Transverse colon (tissue), 4 donors: ENCODE measurements around the gene TRPM2. TPM values are rescaled to one million over a fixed set of nuclear protein-coding genes. Genes with fewer than 3 reads are reported as not detected.
"Not testable (repeated sequence)": the region's sequence is repeated elsewhere in the genome, so short reads cannot be mapped to it uniquely, and the experiment has no call there.

ENCODE experiments used
- DNase-seq: peaks from one replicate; pipeline ENCODE4 v3.0.0-alpha.2; 2019
- H3K27ac ChIP-seq, 4 donors: fragments of 200-600 bp; sonication (generic); 2 replicates each; pipeline ENCODE4 v1.5.1; 2016 to 2018; ENCODE audit warnings: inconsistent platforms in 4 of 4
- H3K27me3 ChIP-seq: fragments of 200-600 bp; sonication (generic); 2 replicates; pipeline ENCODE4 v1.5.1; 2017; ENCODE audit warnings: inconsistent platforms
- H3K36me3 ChIP-seq, 4 donors: fragments of 200-600 bp; sonication (generic); 2 replicates each; pipeline ENCODE4 v1.5.1; 2017 to 2019; ENCODE audit warnings: inconsistent platforms in 4 of 4
- H3K4me1 ChIP-seq, 4 donors: fragments of 200-600 bp; sonication (generic); 2 replicates each; pipeline ENCODE4 v1.5.1; 2017 to 2020; ENCODE audit warnings: inconsistent platforms in 4 of 4
- H3K4me3 ChIP-seq, 4 donors: fragments of 200-600 bp; sonication (generic); 1 replicate in 1 of 4; 2 replicates in 3 of 4; pipeline versions ENCODE4 v1.5.1 to v1.6.1; 2017 to 2019; ENCODE audit warnings: inconsistent platforms in 4 of 4
- H3K9me3 ChIP-seq, 2 donors: fragments of 200-600 bp; sonication (generic); 2 replicates each; pipeline ENCODE4 v1.5.1; 2017 to 2019; ENCODE audit warnings: inconsistent platforms in 2 of 2
- CTCF ChIP-seq, 5 experiments: fragments of 200-600 bp in 3 of 5; fragments of 450-650 bp in 2 of 5; sonication (generic) in 3 of 5; IDR thresholded peaks; 1 replicate in 2 of 5; 2 replicates in 3 of 5; pipeline ENCODE4 v1.5.1; 2016 to 2017; ENCODE audit warnings: antibody characterized with exemption in 5 of 5, inconsistent platforms in 3 of 5, mild to moderate bottlenecking in 2 of 5, moderate library complexity in 1 of 5
- EP300 ChIP-seq: sonication (generic); formaldehyde crosslinking; IDR thresholded peaks from one replicate; pipeline ENCODE4 v1.6.1; 2017; ENCODE audit warnings: antibody characterized with exemption, low read depth
- POLR2A ChIP-seq: fragments of 450-650 bp; IDR thresholded peaks from one replicate; pipeline ENCODE4 v1.6.1; 2016; ENCODE audit warnings: antibody characterized with exemption, mild to moderate bottlenecking, moderate library complexity
- POLR2AphosphoS5 ChIP-seq, 3 donors: sonication (generic); formaldehyde crosslinking; IDR thresholded peaks; one replicate each; pipeline ENCODE4 v1.6.1; 2016; ENCODE audit warnings: antibody characterized with exemption in 3 of 3
- WGBS, 2 donors: methylation state at CpG; one replicate each; pipeline ENCODE4 v1.1.5; 2018; ENCODE audit warnings: low coverage in 1 of 2; 5-methylcytosine and 5-hydroxymethylcytosine counted together
- in situ Hi-C, 4 donors: fragments of 200-750 bp; cut with MboI; loops; one replicate each; pipeline versions ENCODE4 v1.15.0 to v1.15.1; 2017; ENCODE audit warnings: low sequenced_read_pairs in 3 of 4, low pct_ligation_motif_present in 1 of 4, low pct_unique_long_range_greater_than_20kb in 1 of 4
- intact Hi-C: fragments of 100-400 bp; cut with DNase I; formaldehyde crosslinking; loops from one replicate; pipeline ENCODE4 v1.15.1; 2023; ENCODE audit warnings: low total_unique reads
- total RNA-seq, 4 donors: library from RNA; depleted of rRNA; stranded (reverse); fragments of >200 nt; gene quantifications; one replicate each; pipeline ENCODE4 v1.1.0, GENCODE V29; 2016

TRPM2 gene
- total RNA-seq, 4 donors from 2014 or later: 2.3 to 2.9 (median 2.6) TPM; not detected in 1

DNA sequence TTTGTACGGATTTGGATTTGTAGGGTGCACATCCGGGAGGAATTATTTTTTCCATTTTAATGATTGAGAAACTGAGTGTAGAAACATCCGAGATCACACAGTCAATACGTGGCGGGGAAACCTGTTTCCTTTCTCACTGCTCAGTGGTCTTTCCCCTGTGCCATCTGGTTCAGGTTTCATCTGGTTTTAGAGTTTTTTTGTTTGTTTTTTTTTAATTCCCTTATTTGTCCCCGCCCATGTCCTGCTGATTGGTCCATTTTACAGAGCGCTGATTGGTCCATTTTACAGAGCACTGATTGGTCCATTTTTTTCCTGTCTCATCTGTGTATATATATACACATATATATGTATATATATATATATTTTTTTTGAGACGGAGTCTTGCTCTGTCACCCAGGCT, 6.0 kb downstream of the TRPM2 start:
- no peaks in the 10 kb centered on the region for H3K27me3 ChIP-seq
- 83 to 88% methylated on average over 6 to 8 of the region's 8 CpGs for WGBS, 2 donors
- DNase-seq: no peak
- no peak overlapping the region for H3K4me3 ChIP-seq
- intact Hi-C loops (no loop called here), in situ Hi-C loops (loop anchor here in 1 of 4 donors (25.0 kb wide), 1 partner anchor 97 kb away; the partner anchor contains the start of gene DNMT3L)
- H3K27ac ChIP-seq: no peak overlapping the region
- no peaks in the 10 kb centered on the region for H3K36me3 ChIP-seq
- no peaks in the 10 kb centered on the region for H3K4me1 ChIP-seq
- TF ChIP-seq EP300 (no peak), POLR2AphosphoS5 (IDR thresholded peaks at IDR 0.05) (no peak), POLR2A (no peak), CTCF (IDR thresholded peaks at IDR 0.05) (no peak)
- H3K9me3 ChIP-seq: peaks cover 0 to 5% of the 10 kb centered on the region in 2 donors

- TF ChIP-seq POLR2AphosphoS5 (IDR thresholded peaks at IDR 0.05) (no peak), CTCF (IDR thresholded peaks at IDR 0.05) (no peak), EP300 (no peak), POLR2A (no peak)
- no peaks in the 10 kb centered on the region for H3K36me3 ChIP-seq
- peaks cover 0 to 5% of the 10 kb centered on the region in 2 donors for H3K9me3 ChIP-seq
- in situ Hi-C loops: loop anchor here in 1 of 4 donors (25.0 kb wide), 1 partner anchor 98 kb away; the partner anchor contains the start of gene DNMT3L
- WGBS, 2 donors: 62 to 68% methylated on average over 6 to 8 of the region's 8 CpGs
- intact Hi-C loops: no loop called here
- H3K4me1 ChIP-seq: no peaks in the 10 kb centered on the region
- no peak overlapping the region for H3K4me3 ChIP-seq
- H3K27me3 ChIP-seq: no peaks in the 10 kb centered on the region
- DNase-seq: no peak
- H3K27ac ChIP-seq: no peak overlapping the region
These were observed 6.7 kb downstream of the TRPM2 start for GRCh38 chr21:44360159-44360558.

- H3K4me3 ChIP-seq, H3K4me1 ChIP-seq, H3K27ac ChIP-seq, H3K36me3 ChIP-seq, DNase-seq, H3K27me3 ChIP-seq, intact Hi-C loops, H3K9me3 ChIP-seq: not testable (repeated sequence)
- 87 to 90% methylated on average over 3 to 5 of the region's 5 CpGs for WGBS, 2 donors
- in situ Hi-C loops: loop anchor here in 1 of 4 donors (25.0 kb wide), 1 partner anchor 100 kb away; the partner anchor contains the start of gene DNMT3L
These were observed 8.5 kb downstream of the TRPM2 start for GRCh38 chr21:44361903-44362302.

GRCh38 chr21:44363278-44363677, 9.9 kb downstream of the TRPM2 start:
- WGBS, 2 donors: 90 to 95% methylated on average over 1 of the region's 1 CpG
- TF ChIP-seq POLR2AphosphoS5 (IDR thresholded peaks at IDR 0.05): no peak
- in situ Hi-C loops: loop anchor here in 1 of 4 donors (25.0 kb wide), 1 partner anchor 101 kb away; the partner anchor contains the start of gene DNMT3L

DNA sequence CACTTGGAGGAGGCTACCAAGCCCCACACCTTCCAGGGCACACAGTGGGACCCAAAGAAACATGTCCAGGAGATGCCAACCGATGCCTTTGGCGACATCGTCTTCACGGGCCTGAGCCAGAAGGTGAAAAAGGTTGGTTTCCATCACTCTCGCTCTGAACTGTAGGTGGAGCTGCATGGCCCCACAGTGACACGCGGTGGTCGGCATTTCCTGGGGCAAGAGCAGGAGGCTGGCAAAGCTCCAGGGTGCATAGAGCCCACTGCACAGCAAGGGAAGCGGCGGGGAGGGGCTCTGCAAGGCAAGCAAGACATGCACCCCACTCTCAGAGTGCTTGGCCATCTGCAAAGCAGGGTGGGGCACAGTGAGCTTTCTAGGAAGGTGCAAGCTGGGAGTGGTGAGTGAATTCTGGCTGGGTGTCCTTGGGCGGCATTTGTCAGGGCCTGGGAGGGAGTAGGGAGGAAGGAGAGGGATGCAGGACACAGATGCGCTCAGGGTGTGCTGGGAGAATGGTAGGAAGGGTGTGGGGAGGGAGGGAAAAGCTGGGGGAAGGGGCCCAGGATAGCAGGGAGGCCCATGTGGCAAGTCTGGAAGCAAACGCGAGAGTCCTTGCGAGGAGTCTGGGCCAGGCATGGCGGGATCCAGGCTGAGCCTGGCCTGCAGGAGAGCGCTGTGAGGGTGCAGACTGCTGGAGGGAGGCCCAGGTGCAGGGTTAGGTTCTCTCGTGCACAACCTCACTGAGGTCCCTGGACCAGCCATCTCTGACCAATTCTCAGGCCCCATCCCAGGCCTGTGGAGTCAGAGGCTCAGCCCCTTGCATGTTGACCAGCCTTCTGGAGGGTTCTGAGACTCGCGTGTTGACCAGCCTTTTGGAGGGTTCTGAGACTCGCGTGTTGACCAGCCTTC, 11.0 kb downstream of the TRPM2 start:
- TF ChIP-seq CTCF (IDR thresholded peaks at IDR 0.05): no peak
- TF ChIP-seq POLR2A: no peak
- no peak for TF ChIP-seq POLR2AphosphoS5 (IDR thresholded peaks at IDR 0.05)
- TF ChIP-seq EP300: no peak
- no peak overlapping the region for H3K27ac ChIP-seq
- H3K36me3 ChIP-seq: no peaks in the 10 kb centered on the region
- no peak overlapping the region for H3K4me3 ChIP-seq
- WGBS, 2 donors: 85% methylated on average over 22 of the region's 22 CpGs; no CpG with 5 or more reads in 1 of the 2 donors
- no peaks in the 10 kb centered on the region for H3K4me1 ChIP-seq
- intact Hi-C loops (no loop called here), in situ Hi-C loops (loop anchor here in 1 of 4 donors (25.0 kb wide), 1 partner anchor 102 kb away; the partner anchor contains the start of gene DNMT3L)
- peaks cover 15% of the 10 kb centered on the region for H3K27me3 ChIP-seq
- no peak for DNase-seq
- peaks cover 0 to 5% of the 10 kb centered on the region in 2 donors for H3K9me3 ChIP-seq

More at GRCh38 chr21:44363278-44363677, 9.9 kb downstream of the TRPM2 start:
- no peak overlapping the region for H3K27ac ChIP-seq
- no peaks in the 10 kb centered on the region for H3K36me3 ChIP-seq
- DNase-seq: no peak
- H3K9me3 ChIP-seq: peaks cover 0 to 5% of the 10 kb centered on the region in 2 donors
- intact Hi-C loops: no loop called here
- H3K4me3 ChIP-seq: no peak overlapping the region
- H3K27me3 ChIP-seq: peaks cover 5% of the 10 kb centered on the region
- H3K4me1 ChIP-seq: no peaks in the 10 kb centered on the region
